Amniotic epithelial cell (primary cell): Measurements from ENCODE around the gene SLC17A9.

ENCODE experiments used
- DNase-seq: peaks from one replicate; pipeline ENCODE4 v3.0.0-alpha.2; 2010; ENCODE audit warnings: low read depth

Gene SLC17A9

GRCh38 chr20:62968378-62969178 is 16.1 kb downstream of the SLC17A9 start:
- no peak for DNase-seq

GRCh38 chr20:62969179-62969760 is 16.8 kb downstream of the SLC17A9 start:
- no peak for DNase-seq

- DNase-seq, result no peak
These were observed 17.4 kb downstream of the SLC17A9 start for GRCh38 chr20:62969939-62970306.

- DNase-seq, result no peak
These were observed 18.1 kb downstream of the SLC17A9 start for GRCh38 chr20:62970307-62971210.

GRCh38 chr20:62971211-62971949 is 18.9 kb downstream of the SLC17A9 start:
- DNase-seq, result no peak

- peak; percentile 68 for DNase-seq
These were observed 19.7 kb downstream of the SLC17A9 start for GRCh38 chr20:62971950-62972844.

GRCh38 chr20:62972845-62973745 is 20.6 kb downstream of the SLC17A9 start:
- DNase-seq, result no peak

GRCh38 chr20:62975251-62975760 is 22.8 kb downstream of the SLC17A9 start:
- no peak for DNase-seq

GRCh38 chr20:62975812-62976508 is 23.5 kb downstream of the SLC17A9 start:
- DNase-seq, result no peak

- no peak for DNase-seq
These were observed 24.4 kb downstream of the SLC17A9 start for GRCh38 chr20:62976886-62977285.

- no peak for DNase-seq
These were observed 25.4 kb downstream of the SLC17A9 start for GRCh38 chr20:62977613-62978560.

GRCh38 chr20:62978561-62978943 is 26.0 kb downstream of the SLC17A9 start:
- DNase-seq, result no peak

- no peak for DNase-seq
These were observed 26.8 kb downstream of the SLC17A9 start for GRCh38 chr20:62979310-62979709.

- DNase-seq, result no peak
These were observed 27.4 kb downstream of the SLC17A9 start for GRCh38 chr20:62979876-62980373.

GRCh38 chr20:62980380-62980960 is 28.0 kb downstream of the SLC17A9 start:
- no peak for DNase-seq

GRCh38 chr20:62980970-62981369 is 28.5 kb downstream of the SLC17A9 start:
- no peak for DNase-seq
